Activated naive CD4-positive, alpha-beta T cell treated with anti-CD3 and anti-CD28 coated beads, Interleukin-2, amount 50 U/mL, for 16 hours (primary cell): ENCODE data around the gene CCDC38.
"Not testable (repeated sequence)": the region's sequence is repeated elsewhere in the genome, so short reads cannot be mapped to it uniquely, and the experiment has no call there.

Experiments used
- DNase-seq: peaks from one replicate; pipeline ENCODE4 v3.0.0-alpha.2; 2020

Gene CCDC38

GRCh38 chr12:95942524-95943329 lies at the start of gene CCDC38:
TSS of gene CCDC38 (minus strand) at chr12:95942614. CDS start at chr12:95936509, 6,105 bp downstream.
- DNase-seq = peak; percentile 86

- DNase-seq = no peak
Measured at GRCh38 chr12:95990136-95990535, 47.7 kb upstream of the CCDC38 start.

DNA sequence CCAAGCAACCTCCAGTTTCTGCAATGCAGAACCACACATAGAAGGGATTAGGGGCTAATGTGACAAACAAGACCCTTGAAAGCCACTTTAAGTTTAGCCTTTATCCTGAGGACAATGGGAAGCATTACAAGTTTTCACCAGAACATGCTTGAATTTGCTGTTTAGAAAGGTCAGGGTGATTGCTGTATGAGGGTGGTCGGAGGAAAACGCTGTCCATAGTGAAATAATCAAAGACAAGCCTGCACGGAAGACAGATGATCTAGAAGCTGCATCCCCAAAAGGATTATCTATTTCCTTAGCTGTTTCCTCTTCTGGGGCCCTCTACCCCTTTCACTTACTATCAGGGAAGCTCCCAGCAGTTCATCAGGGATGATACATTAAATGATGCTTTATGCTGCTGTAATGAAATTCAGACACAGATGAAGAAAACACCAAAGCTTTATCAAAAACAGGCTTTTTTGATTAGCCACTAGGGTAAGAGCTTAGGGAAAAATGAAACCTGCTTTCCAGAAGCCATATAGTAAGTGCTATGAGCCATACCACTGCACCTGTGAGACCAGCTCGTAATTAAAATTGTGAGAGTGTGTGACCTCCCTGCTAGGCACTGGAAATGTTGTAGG lies 47.2 kb upstream of the CCDC38 start:
- no peak for DNase-seq

DNA sequence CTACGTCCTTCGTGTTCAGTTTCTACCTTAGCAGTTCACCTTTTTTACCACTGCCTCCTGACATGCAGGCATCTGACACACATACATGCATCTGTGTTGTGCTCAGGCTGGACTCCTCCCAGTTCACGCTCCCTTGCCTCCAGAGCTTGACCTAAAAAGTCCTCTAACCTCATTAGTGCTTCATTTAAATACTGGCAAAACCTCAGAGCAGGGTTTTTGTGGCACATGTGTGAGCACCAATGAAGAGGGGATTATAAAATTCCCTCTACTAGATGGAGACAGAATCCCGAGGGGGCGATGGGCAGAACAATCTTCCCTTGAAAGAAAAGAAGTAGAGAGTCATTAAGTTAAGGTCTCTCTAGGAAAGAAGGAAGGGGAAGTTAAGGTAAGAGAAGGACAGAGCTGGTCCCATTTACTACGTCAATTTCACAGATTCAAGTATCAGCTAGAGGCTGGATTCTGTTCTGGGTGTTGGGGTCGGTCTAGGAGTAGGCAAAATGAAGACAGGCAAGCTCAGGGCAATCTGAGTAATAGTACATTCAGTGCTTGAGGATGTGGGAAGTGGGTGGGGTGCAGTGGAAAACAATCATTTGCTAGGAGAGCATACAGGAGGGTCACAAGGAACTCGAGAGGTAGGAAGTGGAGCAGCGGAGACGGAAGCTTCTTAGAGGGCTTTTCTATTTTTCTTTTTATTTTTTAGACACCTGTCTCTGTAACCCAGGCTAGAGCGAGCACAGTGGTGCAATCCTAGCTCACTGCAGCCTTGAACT lies 46.3 kb upstream of the CCDC38 start:
- no peak for DNase-seq

DNA sequence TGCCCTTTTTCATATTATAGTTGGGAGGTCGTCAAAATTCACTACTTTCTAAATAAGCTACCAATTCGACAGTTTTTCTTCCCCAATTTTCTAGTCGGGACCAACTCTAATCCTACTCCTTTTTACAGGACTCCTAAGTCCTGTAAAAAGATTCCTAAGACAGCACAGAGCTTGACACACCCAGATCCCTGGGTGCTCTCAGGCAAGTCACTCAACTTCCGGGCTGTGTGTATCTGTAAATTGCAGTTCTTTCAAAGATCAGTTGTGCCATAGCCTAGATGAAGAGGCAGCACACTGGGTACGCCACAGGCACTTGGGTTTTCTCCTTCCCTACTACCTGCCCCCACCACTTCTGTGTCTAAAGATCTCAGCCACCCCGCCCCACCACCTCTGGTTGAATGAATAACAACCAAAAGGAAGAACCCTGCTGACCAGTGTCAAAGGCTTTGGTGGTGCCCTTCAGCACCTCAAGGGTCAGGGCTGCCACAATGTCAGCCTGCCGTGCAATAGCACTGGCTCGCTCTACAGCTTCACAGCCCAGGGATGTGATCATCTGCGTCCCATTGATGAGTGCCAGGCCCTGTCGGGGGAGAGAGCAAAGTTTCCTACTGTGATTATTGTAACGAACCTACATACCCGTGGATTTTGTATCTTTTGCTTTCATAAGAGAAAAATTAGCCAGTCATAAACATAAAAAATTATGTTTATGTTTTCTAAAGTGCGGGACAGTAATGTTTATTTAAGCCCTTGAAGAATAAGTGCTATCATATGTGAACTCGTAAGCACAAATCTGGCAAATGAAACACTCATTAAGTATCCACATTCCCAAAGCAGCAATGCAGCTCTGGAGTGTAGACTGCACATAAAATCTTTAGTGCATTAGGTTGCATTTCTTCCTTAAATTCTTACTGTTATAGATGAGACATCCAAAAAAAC lies 44.5 kb upstream of the CCDC38 start:
- DNase-seq = no peak

GRCh38 chr12:95984682-95985081 lies 42.3 kb upstream of the CCDC38 start:
- no peak for DNase-seq

DNA sequence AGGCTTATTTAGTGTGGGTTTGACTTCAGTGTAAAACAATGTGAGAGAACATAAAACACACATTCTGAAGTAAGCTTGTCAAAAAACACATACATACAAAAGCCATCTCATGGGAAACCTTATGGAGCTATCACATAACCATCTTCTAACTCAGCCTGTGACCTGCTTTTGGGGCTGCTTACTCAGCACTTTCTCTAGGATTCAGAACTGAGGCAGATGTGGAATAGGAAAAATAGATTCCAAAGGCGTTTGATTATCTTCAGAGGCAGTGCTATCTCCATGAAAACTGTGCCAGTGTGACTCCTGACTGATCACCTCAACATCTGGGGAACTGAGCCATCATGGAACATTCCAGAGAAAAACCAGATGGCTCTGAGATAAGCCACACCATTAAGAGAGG lies 40.2 kb upstream of the CCDC38 start:
- DNase-seq = no peak

- DNase-seq = no peak
Measured at GRCh38 chr12:95980437-95980836, 38.0 kb upstream of the CCDC38 start.

- DNase-seq = no peak
Measured at GRCh38 chr12:95978774-95979173, 36.4 kb upstream of the CCDC38 start.

DNA sequence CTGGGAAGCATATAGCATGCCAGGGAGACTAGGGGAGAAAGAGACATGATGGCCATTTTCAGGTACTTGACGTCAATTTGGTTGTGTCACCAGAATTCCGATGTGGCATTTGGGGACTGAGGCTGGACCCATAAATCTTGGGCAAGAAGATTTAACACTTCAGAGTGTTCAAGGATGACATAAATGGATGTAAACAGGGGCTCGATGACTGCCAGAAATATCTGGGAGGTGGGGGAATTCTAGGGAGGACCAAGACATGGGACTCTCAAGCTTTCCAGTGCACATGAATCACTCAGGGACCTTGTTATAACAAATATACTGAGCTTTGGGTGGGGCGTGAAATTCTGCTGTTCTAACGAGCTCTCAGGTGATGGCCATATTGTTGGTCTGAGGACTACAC lies 35.9 kb upstream of the CCDC38 start:
- DNase-seq = no peak

DNA sequence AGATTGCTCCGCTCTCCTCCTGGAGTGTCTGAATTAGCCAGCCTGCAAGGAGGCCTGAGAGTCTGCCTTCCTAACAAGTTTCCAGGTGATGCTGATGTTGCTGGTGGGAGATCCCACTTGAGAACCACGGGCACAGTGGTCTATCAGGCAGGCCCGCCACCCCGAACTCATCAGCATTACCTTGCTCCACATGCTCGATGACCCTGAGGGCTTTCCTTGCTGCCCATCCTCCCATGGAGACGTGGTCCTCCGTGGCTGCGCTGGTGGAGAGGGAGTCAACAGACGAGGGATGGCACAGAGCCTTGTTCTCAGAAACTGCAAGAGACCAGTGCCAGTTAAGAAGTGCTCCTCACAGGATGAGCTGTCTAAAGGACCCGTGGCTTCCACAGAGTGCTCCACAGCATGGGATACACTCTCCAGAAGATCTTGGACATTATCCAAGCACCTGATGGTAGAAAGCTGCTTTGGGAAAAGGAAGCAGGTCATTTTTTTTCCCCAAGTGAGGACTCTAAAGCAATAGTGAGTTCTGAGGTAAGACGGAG lies 35.4 kb upstream of the CCDC38 start:
- no peak for DNase-seq

GRCh38 chr12:95976416-95976832 lies 34.0 kb upstream of the CCDC38 start:
- DNase-seq = no peak

DNA sequence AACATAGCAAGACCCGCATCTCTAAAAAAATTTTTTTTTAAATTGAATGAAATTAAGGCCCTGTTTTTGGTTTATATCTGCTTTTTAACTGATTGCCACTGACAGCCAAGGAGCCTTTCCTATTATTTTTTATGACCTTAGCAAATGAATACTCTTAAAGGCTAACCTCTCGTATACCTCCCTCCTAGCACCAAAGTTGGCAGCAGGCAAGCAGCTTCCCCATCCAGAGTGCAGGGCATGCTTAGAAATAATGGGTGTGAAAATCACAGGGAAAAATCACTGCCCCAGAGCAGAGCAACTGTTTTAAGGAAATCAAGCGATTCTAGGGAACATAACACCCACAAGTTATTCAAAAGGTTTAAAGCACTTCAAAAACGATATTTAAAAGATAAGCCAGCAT lies 33.1 kb upstream of the CCDC38 start:
- no peak for DNase-seq

DNA sequence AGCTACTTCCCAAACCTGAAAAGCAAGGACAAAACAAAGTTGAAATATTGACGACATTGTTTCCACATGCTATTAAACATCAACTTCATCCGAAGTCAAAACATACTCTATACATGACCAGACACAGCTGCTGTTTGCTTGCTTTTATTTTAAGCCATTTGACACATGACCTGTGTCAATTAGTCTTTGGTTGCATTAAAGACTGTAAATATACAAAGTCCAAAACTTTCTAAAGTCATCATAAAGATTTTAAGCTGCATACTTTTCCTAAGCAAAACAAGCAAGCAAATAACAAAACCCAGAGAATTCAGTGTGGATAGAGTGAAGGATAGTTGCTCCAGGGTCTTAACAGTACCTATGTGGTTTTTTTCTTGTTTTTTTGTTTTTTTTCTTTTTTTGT lies 31.9 kb upstream of the CCDC38 start:
- no peak for DNase-seq

DNA sequence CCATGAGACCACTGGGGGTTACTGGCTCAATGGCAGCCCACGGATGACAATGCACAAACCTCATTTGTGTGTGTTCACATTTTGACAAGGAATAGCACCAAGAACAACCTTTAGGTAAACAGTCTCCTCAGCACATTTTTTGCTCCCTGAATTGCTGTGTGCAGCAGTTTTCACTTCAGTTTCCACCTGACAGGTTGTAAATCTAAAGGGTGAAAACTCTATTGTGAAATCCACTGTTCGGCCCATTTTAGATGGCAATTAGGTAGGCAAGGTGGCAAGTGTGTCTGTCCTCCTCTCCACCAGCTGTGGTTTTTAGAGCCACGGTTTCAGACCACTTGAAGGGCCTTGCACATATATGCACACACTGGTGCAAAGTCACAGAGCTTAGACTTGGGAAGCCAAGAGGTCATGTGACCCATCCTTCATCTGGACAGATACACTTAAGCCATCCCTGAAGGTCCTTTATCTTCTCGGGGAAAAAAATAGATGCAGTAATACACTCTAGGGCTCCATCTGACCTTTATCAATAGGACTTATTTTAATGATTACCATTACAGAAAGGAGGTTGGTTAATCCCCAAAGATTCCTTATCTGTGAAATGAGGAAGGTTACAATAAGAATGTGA lies 30.5 kb upstream of the CCDC38 start:
- no peak for DNase-seq

DNA sequence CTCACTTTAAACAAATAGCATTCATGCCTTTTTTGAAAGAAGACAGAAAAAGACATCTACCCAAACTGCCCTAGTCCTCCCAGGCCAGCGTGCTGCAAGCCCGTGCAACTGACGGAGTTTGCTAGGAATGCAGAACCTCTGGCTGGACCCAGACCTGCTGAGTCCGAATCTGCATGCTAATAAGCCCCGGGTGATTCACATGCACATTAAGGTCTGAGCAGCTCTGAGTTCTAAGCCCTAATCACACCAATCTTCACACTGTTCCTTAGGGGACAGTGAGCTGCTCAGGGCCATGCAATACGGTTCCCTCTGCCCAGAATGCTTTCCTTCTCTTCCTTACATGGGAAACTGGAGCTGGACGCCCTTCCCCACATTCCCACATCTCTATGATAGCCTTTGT lies 28.5 kb upstream of the CCDC38 start:
- DNase-seq = no peak

GRCh38 chr12:95969116-95969515 lies 26.7 kb upstream of the CCDC38 start:
- not testable (repeated sequence) for DNase-seq

- DNase-seq = no peak
Measured at GRCh38 chr12:95967301-95967700, 24.9 kb upstream of the CCDC38 start.

DNA sequence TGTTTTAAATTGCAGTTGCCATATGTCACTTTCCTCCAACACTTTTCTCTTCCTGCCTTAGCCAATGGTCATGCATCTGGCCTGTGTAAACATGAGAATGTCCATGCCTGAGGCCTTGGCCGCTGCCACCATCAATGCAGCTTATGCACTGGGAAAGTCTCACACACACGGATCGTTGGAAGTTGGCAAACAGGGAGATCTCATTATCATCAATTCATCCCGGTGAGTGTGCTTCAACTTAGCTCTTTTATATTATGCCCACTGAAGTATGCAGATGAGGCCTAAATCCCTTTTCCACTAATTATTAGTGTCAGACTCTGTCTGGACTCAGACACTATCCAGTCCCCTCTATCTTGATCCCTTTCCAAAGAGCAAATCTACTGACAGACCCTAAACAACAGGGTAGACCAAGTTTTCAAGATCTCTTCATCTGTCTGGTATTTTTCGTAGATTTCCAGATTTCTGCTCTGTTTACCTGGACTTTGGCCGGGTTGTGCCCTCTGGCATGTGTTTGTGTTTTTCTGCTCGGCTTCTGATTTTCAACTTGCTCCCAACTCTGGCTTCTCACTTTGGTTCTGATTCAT lies 24.0 kb upstream of the CCDC38 start:
- DNase-seq = no peak

GRCh38 chr12:95963096-95963495 lies 20.7 kb upstream of the CCDC38 start:
- no peak for DNase-seq

GRCh38 chr12:95962222-95962621 lies 19.8 kb upstream of the CCDC38 start:
- no peak for DNase-seq

- no peak for DNase-seq
Measured at GRCh38 chr12:95960241-95960640, 17.8 kb upstream of the CCDC38 start.
